Measurements from ENCODE around the gene FCAMR. TPM values are rescaled to one million over a fixed set of nuclear protein-coding genes. Genes with fewer than 3 reads are reported as not detected.

The FCAMR gene
- total RNA-seq, 4 donors from 2014 or later, result not detected

- WGBS, 2 donors, result 70 to 81% methylated on average over 4 of the region's 4 CpGs
- no peak for DNase-seq
- no peak for TF ChIP-seq POLR2A (IDR thresholded peaks at IDR 0.05)
- TF ChIP-seq CTCF (IDR thresholded peaks at IDR 0.05), result no peak
- no peak overlapping the region for H3K4me3 ChIP-seq (replicated peaks in 1 of 3)
- intact Hi-C loops (cut with DNase I), result no loop called here
- peaks cover 10 to 19% of the 10 kb centered on the region in 2 donors for H3K4me1 ChIP-seq
- no peaks in the 10 kb centered on the region for H3K36me3 ChIP-seq
- H3K27ac ChIP-seq, result no peak overlapping the region
- no peaks in the 10 kb centered on the region for H3K9me3 ChIP-seq
- H3K27me3 ChIP-seq, result no peaks in the 10 kb centered on the region
These were observed 18.1 kb downstream of the FCAMR start for GRCh38 chr1:206952171-206952570.

GRCh38 chr1:206951318-206952100 lies 18.8 kb downstream of the FCAMR start:
- H3K4me3 ChIP-seq (replicated peaks in 1 of 3), result no peak overlapping the region
- H3K27me3 ChIP-seq, result no peaks in the 10 kb centered on the region
- TF ChIP-seq CTCF (IDR thresholded peaks at IDR 0.05) (no peak), POLR2A (IDR thresholded peaks at IDR 0.05) (no peak)
- no peaks in the 10 kb centered on the region for H3K36me3 ChIP-seq
- H3K4me1 ChIP-seq, result peaks cover 10 to 19% of the 10 kb centered on the region in 2 donors
- peak; percentile 16 for DNase-seq
- WGBS, 2 donors, result 80 to 81% methylated on average over 4 of the region's 4 CpGs
- no peak overlapping the region for H3K27ac ChIP-seq
- no peaks in the 10 kb centered on the region for H3K9me3 ChIP-seq
- intact Hi-C loops (cut with DNase I), result no loop called here

- Histone ChIP-seq H3K4me3 (replicated peaks in 1 of 3) (no peak overlapping the region), H3K4me1 (peaks cover 0 to 11% of the 10 kb centered on the region in 2 donors), H3K36me3 (no peaks in the 10 kb centered on the region), H3K27ac (no peak overlapping the region), H3K9me3 (no peaks in the 10 kb centered on the region), H3K27me3 (no peaks in the 10 kb centered on the region)
- WGBS, 2 donors, result 90 to 97% methylated on average over 5 of the region's 5 CpGs
- no peak for TF ChIP-seq POLR2A (IDR thresholded peaks at IDR 0.05)
- no peak for TF ChIP-seq CTCF (IDR thresholded peaks at IDR 0.05)
- no peak for DNase-seq
- intact Hi-C loops (cut with DNase I), result no loop called here
These were observed 20.6 kb downstream of the FCAMR start for GRCh38 chr1:206949641-206950040.

- Histone ChIP-seq H3K4me1 (peaks cover 0 to 11% of the 10 kb centered on the region in 2 donors), H3K4me3 (replicated peaks in 1 of 3) (no peak overlapping the region), H3K27me3 (no peaks in the 10 kb centered on the region), H3K27ac (no peak overlapping the region), H3K36me3 (no peaks in the 10 kb centered on the region), H3K9me3 (no peaks in the 10 kb centered on the region)
- 96% methylated on average over 4 of the region's 4 CpGs for WGBS, 2 donors
- no peak for DNase-seq
- TF ChIP-seq POLR2A (IDR thresholded peaks at IDR 0.05), result no peak
- TF ChIP-seq CTCF (IDR thresholded peaks at IDR 0.05), result no peak
- intact Hi-C loops (cut with DNase I), result no loop called here
These were observed 21.1 kb downstream of the FCAMR start for GRCh38 chr1:206949208-206949607.

- no peak for TF ChIP-seq CTCF (IDR thresholded peaks at IDR 0.05)
- TF ChIP-seq POLR2A (IDR thresholded peaks at IDR 0.05), result no peak
- no peaks in the 10 kb centered on the region for H3K9me3 ChIP-seq
- DNase-seq, result no peak
- no peak overlapping the region for H3K4me3 ChIP-seq (replicated peaks in 1 of 3)
- H3K27ac ChIP-seq, result no peak overlapping the region
- H3K4me1 ChIP-seq, result peaks cover 0 to 7% of the 10 kb centered on the region in 2 donors
- no peaks in the 10 kb centered on the region for H3K27me3 ChIP-seq
- intact Hi-C loops (cut with DNase I), result no loop called here
- 90 to 92% methylated on average over 3 of the region's 3 CpGs for WGBS, 2 donors
- no peaks in the 10 kb centered on the region for H3K36me3 ChIP-seq
These were observed 23.0 kb downstream of the FCAMR start for GRCh38 chr1:206947255-206947654.
